Left lung (tissue), 10 donors: ENCODE measurements around the gene CDK11A. TPM values are rescaled to one million over a fixed set of nuclear protein-coding genes. Genes with fewer than 3 reads are reported as not detected.

Experiments used
- ATAC-seq: fragments of 200-7000 bp; cut with Tn5 transposase; one replicate; pipeline ENCODE4 v1.9.1; 2020; ENCODE audit warnings: moderate library complexity
- DNase-seq, 4 donors: peaks; one replicate each; pipeline ENCODE4 v3.0.0-alpha.2; 2013 to 2020
- H3K27ac ChIP-seq, 2 donors: fragments of 200-600 bp; sonication (generic) in 1 of 2; one replicate each; pipeline versions ENCODE4 v1.5.0 to v1.8.0; 2020 to 2021
- H3K27me3 ChIP-seq, 2 donors: fragments of 200-600 bp; sonication (generic) in 1 of 2; one replicate each; pipeline versions ENCODE4 v1.5.0 to v1.8.0; 2020 to 2021
- H3K36me3 ChIP-seq, 2 donors: fragments of 200-600 bp; sonication (generic) in 1 of 2; one replicate each; pipeline versions ENCODE4 v1.5.0 to v1.8.0; 2020 to 2021
- H3K4me1 ChIP-seq, 2 donors: fragments of 200-600 bp; one replicate each; pipeline ENCODE4 v1.8.0; 2021
- H3K4me3 ChIP-seq, 2 donors: fragments of 200-600 bp; sonication (generic) in 1 of 2; one replicate each; pipeline versions ENCODE4 v1.5.0 to v1.8.0; 2020 to 2021; ENCODE audit warnings: mild to moderate bottlenecking in 1 of 2
- H3K9me3 ChIP-seq, 2 donors: fragments of 200-600 bp; sonication (generic) in 1 of 2; one replicate each; pipeline versions ENCODE4 v1.5.0 to v1.8.0; 2020 to 2021
- CTCF ChIP-seq, 2 donors: fragments of 200-600 bp; sonication (generic) in 1 of 2; IDR thresholded peaks; one replicate each; pipeline versions ENCODE4 v1.5.0 to v1.8.0; 2021; ENCODE audit warnings: antibody characterized with exemption in 2 of 2
- intact Hi-C, 2 donors: fragments of 100-400 bp; cut with DNase I; formaldehyde crosslinking; loops; one replicate each; pipeline versions ENCODE4 v1.11.2 to v1.14.2; 2022
- polyA plus RNA-seq, 6 donors: library from polyadenylated mRNA; unstranded; fragments of 120-200 nt; gene quantifications; one replicate each; pipeline ENCODE4 v1.2.1, GENCODE V29; 2013; ENCODE audit not compliant: insufficient read length in 6 of 6
- total RNA-seq, 2 donors: library from RNA; stranded (reverse); fragmentation: NEBNext Ultra II Directional; extraction: Animal tissue kit (Norgen Biotek cat#: 25700); gene quantifications; one replicate each; pipeline ENCODE4 v1.2.1, GENCODE V29; 2021
- donor health status: DM: no; HTN: yes; CAD: no.
- donor health status: DM: no; HTN: no; CAD: no.

CDK11A gene
- total and polyA plus RNA-seq, 8 donors, result 21.1 to 45.7 (median 37.8) TPM

- ATAC-seq, result no peak
- Histone ChIP-seq H3K27me3 (no peaks in the 10 kb centered on the region), H3K4me1 (no peaks in the 10 kb centered on the region), H3K9me3 (no peaks in the 10 kb centered on the region), H3K36me3 (peaks cover 0 to 53% of the 10 kb centered on the region in 2 donors), H3K27ac (no peak overlapping the region), H3K4me3 (no peak overlapping the region)
- intact Hi-C loops, result no loop called here
- no peak for TF ChIP-seq CTCF (IDR thresholded peaks at IDR 0.05)
- DNase-seq, result peak in 2 of 4 donors; percentile 30 to 72
Observed at GRCh38 chr1:1671365-1672119, 52.6 kb downstream of the CDK11A start.

- no peak overlapping the region for H3K27ac ChIP-seq
- H3K36me3 ChIP-seq, result peaks cover 0 to 60% of the 10 kb centered on the region in 2 donors
- TF ChIP-seq CTCF (IDR thresholded peaks at IDR 0.05), result no peak
- intact Hi-C loops, result no loop called here
- ATAC-seq (no peak), DNase-seq (peak in 2 of 4 donors; percentile 20 to 50)
- H3K4me3 ChIP-seq, result no peak overlapping the region
- H3K9me3 ChIP-seq, result no peaks in the 10 kb centered on the region
- no peaks in the 10 kb centered on the region for H3K27me3 ChIP-seq
- no peaks in the 10 kb centered on the region for H3K4me1 ChIP-seq
Observed at GRCh38 chr1:1670866-1671265, 53.3 kb downstream of the CDK11A start.

- H3K4me3 ChIP-seq, result no peak overlapping the region
- no peak for TF ChIP-seq CTCF (IDR thresholded peaks at IDR 0.05)
- ATAC-seq, result no peak
- no peaks in the 10 kb centered on the region for H3K9me3 ChIP-seq
- H3K4me1 ChIP-seq, result no peaks in the 10 kb centered on the region
- peaks cover 0 to 71% of the 10 kb centered on the region in 2 donors for H3K36me3 ChIP-seq
- DNase-seq, result peak in 2 of 4 donors; percentile 24 to 42
- no peaks in the 10 kb centered on the region for H3K27me3 ChIP-seq
- H3K27ac ChIP-seq, result no peak overlapping the region
- intact Hi-C loops, result no loop called here
Observed at GRCh38 chr1:1669468-1670440, 54.4 kb downstream of the CDK11A start.

- no peak for ATAC-seq
- no peak for TF ChIP-seq CTCF (IDR thresholded peaks at IDR 0.05)
- intact Hi-C loops, result no loop called here
- no peaks in the 10 kb centered on the region for H3K27me3 ChIP-seq
- H3K36me3 ChIP-seq, result peaks cover 0 to 55% of the 10 kb centered on the region in 2 donors
- H3K9me3 ChIP-seq, result no peaks in the 10 kb centered on the region
- DNase-seq, result peak in 2 of 4 donors; percentile 22 to 67
- no peak overlapping the region for H3K4me3 ChIP-seq
- H3K27ac ChIP-seq, result no peak overlapping the region
- H3K4me1 ChIP-seq, result peaks cover 2 to 15% of the 10 kb centered on the region in 2 donors
Observed at GRCh38 chr1:1666526-1666925, 57.6 kb downstream of the CDK11A start.

GRCh38 chr1:1665815-1666251, 58.3 kb downstream of the CDK11A start:
- DNase-seq, result peak in 2 of 4 donors; percentile 30 to 80
- H3K27ac ChIP-seq, result no peak overlapping the region
- peak in 1 of 2 donors; percentile 30 for TF ChIP-seq CTCF (IDR thresholded peaks at IDR 0.05)
- no peak overlapping the region for H3K4me3 ChIP-seq
- H3K27me3 ChIP-seq, result no peaks in the 10 kb centered on the region
- peaks cover 0 to 48% of the 10 kb centered on the region in 2 donors for H3K36me3 ChIP-seq
- H3K9me3 ChIP-seq, result no peaks in the 10 kb centered on the region
- peaks cover 2 to 15% of the 10 kb centered on the region in 2 donors for H3K4me1 ChIP-seq
- ATAC-seq, result no peak
- intact Hi-C loops, result no loop called here
